Measurements from ENCODE around the gene PCDHA1.

PCDHA1 gene

DNA sequence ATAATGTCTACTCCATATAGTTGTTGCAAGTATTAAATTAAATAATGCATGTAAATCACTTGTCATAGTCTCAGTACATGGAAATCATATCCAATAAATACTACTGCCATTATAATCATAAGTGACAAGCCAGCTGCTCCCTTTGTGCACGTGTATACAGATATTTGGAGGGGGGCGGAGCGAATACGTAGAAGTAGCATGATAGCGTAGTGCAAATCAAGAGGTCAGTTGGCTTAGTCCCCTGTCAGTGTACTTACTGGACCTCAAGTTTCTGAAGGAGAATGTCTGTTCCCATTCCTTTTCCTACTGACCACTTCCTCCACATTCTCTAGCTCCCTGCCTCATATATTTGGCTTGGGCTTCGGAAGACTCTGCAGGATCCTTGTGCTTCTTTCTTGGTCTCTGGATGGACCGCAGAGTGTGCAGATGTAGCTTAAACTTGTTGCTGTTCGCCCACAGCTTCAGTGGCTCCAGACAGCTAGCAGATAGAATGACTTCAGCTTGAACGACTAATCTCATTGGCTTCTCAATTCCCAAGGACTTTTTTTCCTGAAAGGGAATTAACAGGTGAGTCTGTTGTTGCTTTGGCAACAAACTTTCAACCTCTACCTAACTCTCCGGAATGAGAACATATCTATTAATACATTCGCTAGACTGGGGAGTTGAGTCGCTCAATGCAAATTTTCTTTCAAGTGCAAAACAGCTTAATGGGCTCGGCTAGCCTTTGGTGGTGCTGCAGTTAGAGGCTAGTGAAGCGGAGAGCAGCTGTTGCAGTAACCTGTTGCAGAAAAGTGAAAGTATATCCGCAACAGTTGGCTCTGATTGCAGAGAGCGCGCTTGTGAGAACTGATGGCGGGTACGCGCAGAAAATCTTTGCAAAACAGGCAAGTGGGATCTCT is 264.9 kb downstream of the PCDHA1 start, which contains the start of gene PCDHB1:
PCDHB1 (plus strand) TSS at position 753 of the 899 bp plus-strand sequence; CDS start at position 850, 97 bp downstream.
- TF ChIP-seq CTCF (IDR thresholded peaks at IDR 0.05; ENCODE audit: insufficient read depth, missing control alignments) = no peak
- DNase-seq (ENCODE audit: insufficient read length, low spot score) = no peak
- no peak for FAIRE-seq

DNA sequence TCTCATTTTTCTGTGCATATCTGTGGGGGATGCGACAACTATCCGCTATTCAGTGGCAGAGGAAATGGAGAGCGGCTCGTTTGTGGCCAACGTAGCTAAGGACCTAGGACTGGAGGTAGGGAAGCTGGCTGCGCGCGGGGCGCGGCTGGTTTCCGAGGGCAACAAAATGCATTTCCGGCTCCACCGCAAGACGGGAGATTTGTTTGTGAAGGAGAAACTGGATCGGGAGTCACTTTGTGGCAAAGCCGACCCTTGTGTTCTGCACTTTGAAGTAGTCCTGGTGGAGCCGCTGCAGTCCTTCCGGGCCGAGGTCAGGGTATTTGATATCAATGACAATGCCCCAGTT is 265.6 kb downstream of the PCDHA1 start:
- DNase-seq (ENCODE audit: insufficient read length, low spot score) (no peak), FAIRE-seq (no peak)
- no peak for TF ChIP-seq CTCF (IDR thresholded peaks at IDR 0.05; ENCODE audit: insufficient read depth, missing control alignments)

All from D721Med (cell line).